Measurements from ENCODE around the gene LRRC36. TPM values are rescaled to one million over a fixed set of nuclear protein-coding genes. Genes with fewer than 3 reads are reported as not detected.

LRRC36 gene
- polyA plus RNA-seq, 1 donor (not counting 4 experiments of a cell fraction or from before 2014, with no cell fraction given), result not detected

- H3K4me3 ChIP-seq (ENCODE audit: control insufficient read depth in 2 of 3, extremely low read depth in 1 of 3, insufficient read depth in 2 of 3, low read depth in 1 of 3, low read length in 3 of 3), result no peak overlapping the region
- no peak overlapping the region for H3K9ac ChIP-seq (ENCODE audit: control insufficient read depth, extremely low read depth, insufficient read depth, low read length)
- H3K79me2 ChIP-seq (ENCODE audit: control insufficient read depth, insufficient read depth, low read length), result no peaks in the 10 kb centered on the region
- H3K36me3 ChIP-seq (ENCODE audit: control insufficient read depth in 2 of 2, extremely low read depth in 1 of 2, insufficient read depth in 2 of 2, low read length in 2 of 2), result no peaks in the 10 kb centered on the region
- no peaks in the 10 kb centered on the region for H4K20me1 ChIP-seq (ENCODE audit: control insufficient read depth, extremely low read depth, insufficient read depth, low read length)
- FAIRE-seq (no peak), DNase-seq (ENCODE audit: low read depth, low spot score) (no peak)
- no peaks in the 10 kb centered on the region for H3K9me1 ChIP-seq (ENCODE audit: control insufficient read depth, extremely low read depth, insufficient read depth, low read length)
- H3K27me3 ChIP-seq (ENCODE audit: control insufficient read depth, extremely low read depth, insufficient read depth, low read length), result peaks cover 10% of the 10 kb centered on the region
- dilution Hi-C loops (cut with MboI; ENCODE audit: extremely low pct_ligation_motif_present, low sequenced_read_pairs), result no loop called here
- no peak for TF ChIP-seq EZH2 (IDR thresholded peaks at IDR 0.05; ENCODE audit: low read length)
- TF ChIP-seq CTCF (optimal IDR thresholded peaks at IDR 0.05 in 1 of 3, IDR thresholded peaks at IDR 0.05 in 1 of 3, conservative IDR thresholded peaks at IDR 0.05 in 1 of 3; ENCODE audit: extremely low read depth in 1 of 3, insufficient read depth in 2 of 3, low read length in 3 of 3), result peak; percentile 40 to 87 (median 82)
- no peaks in the 10 kb centered on the region for H3K9me3 ChIP-seq (ENCODE audit: control insufficient read depth, low read depth, low read length)
- no peak overlapping the region for H3K27ac ChIP-seq (ENCODE audit: control insufficient read depth, insufficient read depth, low read length)
- no peak overlapping the region for H2AFZ ChIP-seq (ENCODE audit: control insufficient read depth, low read length)
- no peak overlapping the region for H3K4me2 ChIP-seq (ENCODE audit: control insufficient read depth, extremely low read depth, insufficient read depth, low read depth, low read length)
- H3K4me1 ChIP-seq (ENCODE audit: control insufficient read depth, extremely low read depth, insufficient read depth, low read length), result peaks cover 27% of the 10 kb centered on the region
Measured at GRCh38 chr16:67397812-67398545, 71.4 kb downstream of the LRRC36 start.

DNA sequence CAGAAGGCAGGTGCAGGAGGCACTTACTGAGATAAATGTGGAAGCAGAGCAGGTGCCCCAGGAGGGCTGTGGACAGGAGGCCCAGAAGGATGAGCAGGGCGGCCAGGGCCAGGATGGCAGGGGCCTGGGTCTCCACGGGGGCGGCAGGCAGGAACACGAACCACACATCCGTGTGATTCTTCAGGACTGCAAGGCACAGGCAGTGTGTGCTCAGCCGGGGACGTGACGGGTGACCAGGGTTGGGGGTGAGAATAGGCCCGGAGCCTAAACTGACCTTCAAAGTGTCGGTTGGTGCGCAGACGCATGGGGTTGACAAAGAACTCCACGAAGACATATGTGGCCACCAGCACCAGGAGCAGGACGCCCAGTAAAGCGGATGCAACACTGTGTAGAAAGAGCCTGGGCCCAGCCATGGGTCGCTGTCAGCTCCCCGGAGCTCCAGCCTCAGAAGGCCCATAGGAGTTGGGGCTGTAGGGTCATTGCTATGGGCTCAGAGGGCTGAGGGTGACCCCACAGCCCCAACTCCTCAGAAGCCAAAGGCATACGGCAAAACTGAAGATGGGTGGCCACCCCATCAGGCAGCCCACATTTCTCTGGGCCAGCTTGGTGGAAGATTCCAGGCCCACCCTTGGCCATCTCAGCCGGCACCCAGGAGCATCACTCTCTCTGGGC is 72.1 kb downstream of the LRRC36 start:
- no peak overlapping the region for H2AFZ ChIP-seq (ENCODE audit: control insufficient read depth, low read length)
- dilution Hi-C loops (cut with MboI; ENCODE audit: extremely low pct_ligation_motif_present, low sequenced_read_pairs), result no loop called here
- no peaks in the 10 kb centered on the region for H4K20me1 ChIP-seq (ENCODE audit: control insufficient read depth, extremely low read depth, insufficient read depth, low read length)
- H3K79me2 ChIP-seq (ENCODE audit: control insufficient read depth, insufficient read depth, low read length), result no peaks in the 10 kb centered on the region
- peaks cover 32% of the 10 kb centered on the region for H3K4me1 ChIP-seq (ENCODE audit: control insufficient read depth, extremely low read depth, insufficient read depth, low read length)
- no peak overlapping the region for H3K4me2 ChIP-seq (ENCODE audit: control insufficient read depth, extremely low read depth, insufficient read depth, low read depth, low read length)
- no peaks in the 10 kb centered on the region for H3K36me3 ChIP-seq (ENCODE audit: control insufficient read depth in 2 of 2, extremely low read depth in 1 of 2, insufficient read depth in 2 of 2, low read length in 2 of 2)
- no peak for TF ChIP-seq CTCF (optimal IDR thresholded peaks at IDR 0.05 in 1 of 3, IDR thresholded peaks at IDR 0.05 in 1 of 3, conservative IDR thresholded peaks at IDR 0.05 in 1 of 3; ENCODE audit: extremely low read depth in 1 of 3, insufficient read depth in 2 of 3, low read length in 3 of 3)
- TF ChIP-seq EZH2 (IDR thresholded peaks at IDR 0.05; ENCODE audit: low read length), result no peak
- no peaks in the 10 kb centered on the region for H3K9me3 ChIP-seq (ENCODE audit: control insufficient read depth, low read depth, low read length)
- H3K9ac ChIP-seq (ENCODE audit: control insufficient read depth, extremely low read depth, insufficient read depth, low read length), result no peak overlapping the region
- no peaks in the 10 kb centered on the region for H3K9me1 ChIP-seq (ENCODE audit: control insufficient read depth, extremely low read depth, insufficient read depth, low read length)
- FAIRE-seq, result no peak
- H3K27ac ChIP-seq (ENCODE audit: control insufficient read depth, insufficient read depth, low read length), result no peak overlapping the region
- peaks cover 7% of the 10 kb centered on the region for H3K27me3 ChIP-seq (ENCODE audit: control insufficient read depth, extremely low read depth, insufficient read depth, low read length)
- H3K4me3 ChIP-seq (ENCODE audit: control insufficient read depth in 2 of 3, extremely low read depth in 1 of 3, insufficient read depth in 2 of 3, low read depth in 1 of 3, low read length in 3 of 3), result no peak overlapping the region
- DNase-seq (ENCODE audit: low read depth, low spot score), result no peak

Measured in keratinocyte (primary cell).